Left kidney (tissue), 8 donors: Measurements from ENCODE around the gene COL28A1. TPM values are rescaled to one million over a fixed set of nuclear protein-coding genes. Genes with fewer than 3 reads are reported as not detected.

Source experiments
- DNase-seq: peaks from one replicate; pipeline ENCODE4 v3.0.0-alpha.2; 2013
- long read RNA-seq, 8 donors: transcript quantifications; one replicate each; lab custom pipeline, GENCODE V29; 2026
- polyA plus RNA-seq: library from polyadenylated mRNA; unstranded; fragments of 120-200 nt; gene quantifications from one replicate; pipeline ENCODE4 v1.2.1, GENCODE V29; 2013; ENCODE audit not compliant: insufficient read length

Gene COL28A1
- 11.9 TPM for polyA plus RNA-seq
- long read RNA-seq, donor 1, partial matches to known transcripts = 5 of 5 reads
- long read RNA-seq, donor 1, other reads (novel, unspliced or antisense) = 0 of 5 reads
- long read RNA-seq, donor 2, partial matches to known transcripts = 5 of 5 reads
- long read RNA-seq, donor 2, other reads (novel, unspliced or antisense) = 0 of 5 reads
- long read RNA-seq, donor 3 = 0 reads
- long read RNA-seq, donor 4 = 0 reads
- long read RNA-seq, donor 5 = 0 reads
- long read RNA-seq, donor 6 = 0 reads
- long read RNA-seq, donor 7, partial matches to known transcripts = 7 of 7 reads
- long read RNA-seq, donor 7, other reads (novel, unspliced or antisense) = 0 of 7 reads
- long read RNA-seq, donor 8 = 0 reads

- no peak for DNase-seq
These were observed at the start of gene COL28A1 for GRCh38 chr7:7535691-7536090. Gene COL28A1, minus strand, starts transcription at chr7:7535873. Its CDS starts 2,998 bp downstream, at chr7:7532875.

- no peak for DNase-seq
These were observed 49.0 kb upstream of the COL28A1 start for GRCh38 chr7:7584653-7585052.

- no peak for DNase-seq
These were observed 48.1 kb upstream of the COL28A1 start for GRCh38 chr7:7583731-7584130.

- no peak for DNase-seq
These were observed 46.9 kb upstream of the COL28A1 start for GRCh38 chr7:7582596-7582995.

GRCh38 chr7:7581531-7582179 lies 46.0 kb upstream of the COL28A1 start:
- no peak for DNase-seq

- no peak for DNase-seq
These were observed 44.0 kb upstream of the COL28A1 start for GRCh38 chr7:7579638-7580037.

GRCh38 chr7:7577888-7578287 lies 42.2 kb upstream of the COL28A1 start:
- DNase-seq = no peak

- no peak for DNase-seq
These were observed 40.7 kb upstream of the COL28A1 start for GRCh38 chr7:7576344-7576743.

- no peak for DNase-seq
These were observed 38.0 kb upstream of the COL28A1 start for GRCh38 chr7:7573701-7574100.

GRCh38 chr7:7570584-7570983 lies 34.9 kb upstream of the COL28A1 start:
- no peak for DNase-seq

- DNase-seq = no peak
These were observed 33.9 kb upstream of the COL28A1 start for GRCh38 chr7:7569615-7570014.

GRCh38 chr7:7569081-7569527 lies 33.4 kb upstream of the COL28A1 start:
- no peak for DNase-seq

- DNase-seq = no peak
These were observed 32.9 kb upstream of the COL28A1 start for GRCh38 chr7:7568553-7568952.

- no peak for DNase-seq
These were observed 32.3 kb upstream of the COL28A1 start for GRCh38 chr7:7567898-7568531.

GRCh38 chr7:7566651-7567611 lies 31.3 kb upstream of the COL28A1 start, which contains the start of gene MIOS:
Gene MIOS, plus strand, starts transcription at chr7:7566884. Its CDS starts 5,592 bp downstream, at chr7:7572476.
- peak; percentile 81 for DNase-seq

- peak; percentile 41 for DNase-seq
These were observed 30.3 kb upstream of the COL28A1 start for GRCh38 chr7:7565746-7566650.

- DNase-seq = no peak
These were observed 29.5 kb upstream of the COL28A1 start for GRCh38 chr7:7565018-7565680.

GRCh38 chr7:7564323-7564780 lies 28.7 kb upstream of the COL28A1 start:
- no peak for DNase-seq

GRCh38 chr7:7563813-7564212 lies 28.1 kb upstream of the COL28A1 start:
- DNase-seq = no peak

GRCh38 chr7:7563269-7563668 lies 27.6 kb upstream of the COL28A1 start:
- DNase-seq = no peak
